Retinal pigment epithelial cell (primary cell): ENCODE results near the gene KIF19.

Experiments used
- DNase-seq: peaks from one replicate; pipeline ENCODE4 v3.0.0-alpha.2; 2010; ENCODE audit warnings: low read depth
- H3K4me3 ChIP-seq: 2 replicates; pipeline ENCODE4 v1.5.1; 2011; ENCODE audit warnings: mild to moderate bottlenecking, low read length, control low read depth, moderate library complexity
- CTCF ChIP-seq: conservative IDR thresholded peaks from 2 replicates; pipeline ENCODE4 v1.5.1; 2011; ENCODE audit warnings: low read depth, low read length, control low read depth, inconsistent platforms

Gene KIF19

GRCh38 chr17:74369221-74369620 is 43.2 kb downstream of the KIF19 start:
- H3K4me3 ChIP-seq = no peak overlapping the region
- TF ChIP-seq CTCF = no peak
- no peak for DNase-seq

- TF ChIP-seq CTCF = no peak
- no peak for DNase-seq
- H3K4me3 ChIP-seq = no peak overlapping the region
Measured at GRCh38 chr17:74369665-74370490, 43.9 kb downstream of the KIF19 start.

- no peak for TF ChIP-seq CTCF
- DNase-seq = no peak
- H3K4me3 ChIP-seq = no peak overlapping the region
Measured at GRCh38 chr17:74371653-74372147, 45.7 kb downstream of the KIF19 start.

GRCh38 chr17:74372426-74372825 is 46.4 kb downstream of the KIF19 start:
- no peak for DNase-seq
- TF ChIP-seq CTCF = no peak
- no peak overlapping the region for H3K4me3 ChIP-seq

GRCh38 chr17:74373838-74374606 is 48.0 kb downstream of the KIF19 start:
- H3K4me3 ChIP-seq = no peak overlapping the region
- DNase-seq = no peak
- no peak for TF ChIP-seq CTCF

- H3K4me3 ChIP-seq = no peak overlapping the region
- no peak for TF ChIP-seq CTCF
- DNase-seq = no peak
Measured at GRCh38 chr17:74374858-74375257, 48.8 kb downstream of the KIF19 start.
